Fibroblast of gingiva (primary cell): ENCODE data around the gene OSBPL3.

ENCODE experiments used
- DNase-seq: peaks from one replicate; pipeline ENCODE4 v3.0.0-alpha.2; 2011; ENCODE audit warnings: low read depth

OSBPL3 gene

GRCh38 chr7:24757353-24758275, 222.4 kb downstream of the OSBPL3 start, which contains the start of gene GSDME:
Gene GSDME (minus strand): TSS chr7:24757464. CDS start chr7:24749774, 7,690 bp downstream.
- peak; percentile 76 for DNase-seq

DNA sequence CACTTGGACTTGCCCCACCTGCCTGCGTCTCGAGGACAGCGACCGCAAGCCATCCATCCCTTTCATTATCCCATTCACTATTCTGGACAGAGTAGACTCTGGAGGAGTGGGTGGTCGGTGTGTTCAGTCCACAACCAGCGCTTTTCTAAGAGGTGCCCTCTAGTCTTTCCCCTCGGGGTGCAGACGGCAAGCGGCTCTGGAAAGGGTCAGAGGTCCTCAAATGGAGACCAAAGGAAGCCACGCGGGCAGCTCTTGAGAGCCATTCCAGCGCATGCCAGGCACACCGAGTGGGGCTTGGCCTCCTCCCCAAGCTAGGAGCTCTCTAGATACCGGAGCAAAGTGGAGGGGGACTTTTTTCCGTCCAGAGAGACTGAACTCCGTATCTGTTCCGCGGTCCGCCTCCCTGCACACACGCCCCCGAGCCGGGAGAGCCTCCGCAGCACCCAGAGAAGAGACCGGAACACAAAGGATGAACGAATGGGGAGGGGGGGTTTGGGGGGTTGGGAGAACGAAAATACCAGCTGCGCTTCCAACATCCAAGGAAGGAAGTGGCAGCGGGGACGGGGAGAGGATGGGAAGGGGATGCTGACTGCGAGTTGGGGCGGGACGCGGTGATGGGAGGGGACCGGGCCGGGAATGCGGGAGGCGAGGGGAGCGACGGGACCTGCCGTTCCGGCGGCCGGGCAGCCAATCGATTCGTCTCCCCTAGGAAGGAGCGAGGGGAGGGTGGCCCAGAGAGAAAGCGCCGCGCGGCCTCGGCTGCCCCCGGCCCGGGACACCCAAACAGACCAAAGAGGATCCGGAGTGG, 223.2 kb downstream of the OSBPL3 start:
- peak; percentile 56 for DNase-seq

DNA sequence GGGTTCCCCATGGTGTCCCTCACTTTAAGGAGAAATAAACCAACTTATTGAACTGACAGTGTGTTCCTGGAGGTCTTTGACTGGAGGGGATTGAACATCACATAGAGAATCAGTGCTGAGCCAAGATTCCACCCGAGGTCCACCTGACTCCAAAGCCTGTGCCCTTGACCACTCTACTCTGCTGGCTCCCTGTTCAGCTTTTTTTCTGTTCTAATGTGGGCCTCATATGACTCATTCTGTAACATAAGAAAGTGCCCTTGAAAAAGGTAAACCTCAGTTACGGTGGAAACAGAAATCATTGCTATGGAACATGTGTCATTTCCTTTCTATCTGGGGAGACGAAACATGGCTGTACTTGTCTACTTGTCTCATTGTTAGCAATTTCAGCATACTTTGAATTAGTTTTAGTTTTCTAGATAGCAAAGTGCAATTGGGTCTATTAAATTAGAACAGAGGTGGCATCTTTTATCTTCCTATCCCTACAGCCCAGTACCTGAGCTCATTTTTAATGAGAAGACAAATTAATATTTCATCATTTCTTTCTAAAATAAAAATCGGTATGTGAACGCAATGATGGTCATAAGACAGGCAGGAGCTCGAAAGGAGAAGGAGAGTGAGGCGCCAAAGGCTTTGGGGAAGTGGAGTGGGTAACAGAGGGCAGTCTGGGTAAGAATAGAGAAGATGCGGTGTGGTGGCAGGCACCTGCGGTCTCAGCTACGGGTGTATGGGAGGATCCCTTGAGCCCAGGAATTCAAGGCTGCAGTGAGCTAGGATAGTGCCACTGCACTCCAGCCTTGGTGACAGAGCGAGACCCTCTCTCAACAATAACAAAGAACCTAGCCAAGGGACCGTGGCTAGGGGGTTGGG, 224.2 kb downstream of the OSBPL3 start:
- no peak for DNase-seq

- no peak for DNase-seq
Observed at GRCh38 chr7:24754906-24755506, 225.0 kb downstream of the OSBPL3 start.

GRCh38 chr7:24752073-24752800, 227.7 kb downstream of the OSBPL3 start:
- no peak for DNase-seq

- no peak for DNase-seq
Observed at GRCh38 chr7:24751484-24751883, 228.5 kb downstream of the OSBPL3 start.

DNA sequence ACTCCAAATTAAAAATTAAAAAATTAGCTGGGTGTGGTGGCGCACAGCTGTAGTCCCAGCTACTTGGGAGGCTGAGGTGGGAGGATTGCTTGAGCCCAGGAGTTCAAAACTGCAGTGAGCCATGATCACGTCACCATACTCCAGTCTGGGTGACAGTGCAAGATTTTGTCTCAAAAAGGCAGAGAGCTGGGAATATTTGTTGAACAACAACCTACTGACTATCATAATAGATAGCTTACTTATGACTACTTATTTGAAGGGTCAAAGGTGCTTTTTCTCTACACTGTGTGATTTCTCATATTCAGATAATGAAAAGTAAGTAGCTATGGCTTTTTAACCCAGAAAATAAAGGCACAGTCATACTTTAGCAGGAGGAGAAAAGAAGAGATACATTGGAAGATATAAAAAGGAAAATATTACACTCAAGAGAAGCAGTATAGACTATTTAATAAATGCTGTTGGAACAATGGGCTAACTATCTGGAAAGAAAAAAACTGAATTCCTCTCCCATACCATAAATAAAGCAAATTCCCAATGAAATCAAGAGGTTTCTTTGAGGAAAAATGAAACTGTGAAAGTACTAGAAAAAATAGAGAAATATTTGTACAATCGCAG, 229.4 kb downstream of the OSBPL3 start:
- DNase-seq: no peak

DNA sequence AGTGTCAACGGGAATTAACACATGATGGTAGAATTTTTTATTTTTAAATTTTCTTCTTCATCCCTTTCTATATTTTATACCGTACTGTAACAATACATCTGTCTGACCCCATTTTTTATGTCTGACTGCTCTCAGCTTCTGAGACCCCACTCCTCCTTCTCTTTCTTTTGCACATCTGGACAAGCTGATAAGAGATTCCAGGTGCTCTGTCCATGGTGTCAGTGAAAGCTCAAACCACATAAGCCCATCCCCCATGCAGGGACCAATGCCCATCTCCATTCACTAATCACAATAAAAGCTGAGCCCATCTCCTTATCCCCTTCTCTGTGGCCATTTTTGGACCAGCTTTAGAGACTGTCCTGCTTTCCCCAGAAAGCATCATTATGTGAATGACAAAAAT, 231.5 kb downstream of the OSBPL3 start:
- DNase-seq: no peak
